ENCODE measurements around the gene ANXA11. TPM values are rescaled to one million over a fixed set of nuclear protein-coding genes. Genes with fewer than 3 reads are reported as not detected.

ANXA11 gene
- total and polyA plus RNA-seq, 2 experiments from 2014 or later: 42.3 to 70.0 TPM

GRCh38 chr10:80195046-80195574, 10.2 kb downstream of the ANXA11 start:
- peaks cover 37% of the 10 kb centered on the region for H3K4me1 Mint-ChIP-seq
- TF ChIP-seq NANOG (IDR thresholded peaks at IDR 0.05; ENCODE audit: borderline replicate concordance) (no peak), EZH2phosphoT487 (IDR thresholded peaks at IDR 0.05; ENCODE audit: unreplicated experiment) (no peak), EZH2 (IDR thresholded peaks at IDR 0.05; ENCODE audit: low read depth, unreplicated experiment) (no peak), ZNF331 (CRISPR knock-in tag; IDR thresholded peaks at IDR 0.05; ENCODE audit: low read depth) (no peak), ETS1 (IDR thresholded peaks at IDR 0.05) (no peak), JUNB (IDR thresholded peaks at IDR 0.05; ENCODE audit: unreplicated experiment) (no peak), CREB1 (CRISPR knock-in tag; IDR thresholded peaks at IDR 0.05; ENCODE audit: low read depth) (no peak), REST (IDR thresholded peaks at IDR 0.05; ENCODE audit: unreplicated experiment) (no peak), POLR2AphosphoS5 (IDR thresholded peaks at IDR 0.05; ENCODE audit: low read depth) (no peak)
- H3K9me2 ChIP-seq (ENCODE audit: insufficient read depth): no peaks in the 10 kb centered on the region
- H3K4me2 ChIP-seq: peak overlapping the region; percentile 26; the same call in 1 of the 2 replicates
- no peak overlapping the region for H2AFZ ChIP-seq
- no peak overlapping the region for H3K4me3 ChIP-seq
- no peaks in the 10 kb centered on the region for H3K36me3 ChIP-seq (ENCODE audit: insufficient read depth)
- no peaks in the 10 kb centered on the region for H3K36me3 Mint-ChIP-seq (ENCODE audit: low read depth)
- no peak overlapping the region for H3K27ac Mint-ChIP-seq
- H3K27me3 Mint-ChIP-seq (ENCODE audit: insufficient read depth, low read depth, poor library complexity): no peaks in the 10 kb centered on the region
- H3K79me2 ChIP-seq (replicated peaks; ENCODE audit: insufficient read depth): peaks cover 87% of the 10 kb centered on the region
- no peak overlapping the region for H3K27ac ChIP-seq (ENCODE audit: low read depth)
- ATAC-seq: no peak
- no peaks in the 10 kb centered on the region for H3K27me3 ChIP-seq (ENCODE audit: insufficient read depth)
- DNase-seq (ENCODE audit: low spot score): no peak
- no peak overlapping the region for H3K4me3 Mint-ChIP-seq
- no peaks in the 10 kb centered on the region for H3F3A ChIP-seq (replicated peaks; ENCODE audit: low read depth)
- no peaks in the 10 kb centered on the region for H3K9me3 Mint-ChIP-seq
- peaks cover 21% of the 10 kb centered on the region for H3K4me1 ChIP-seq (ENCODE audit: insufficient read depth)
- H4K20me1 ChIP-seq (replicated peaks; ENCODE audit: insufficient read depth): peaks cover 3% of the 10 kb centered on the region; the same call in 1 of the 2 replicates

- Histone ChIP-seq H3K9me2 (ENCODE audit: insufficient read depth) (no peaks in the 10 kb centered on the region; the same call in 1 of the 2 replicates), H3F3A (replicated peaks; ENCODE audit: low read depth) (no peaks in the 10 kb centered on the region), H3K4me3 (no peak overlapping the region), H3K4me2 (peak overlapping the region; percentile 29), H3K27ac (ENCODE audit: low read depth) (peak overlapping the region; percentile 72; the same call in 1 of the 2 replicates), H3K4me1 (ENCODE audit: insufficient read depth) (peaks cover 15% of the 10 kb centered on the region), H3K27me3 (ENCODE audit: insufficient read depth) (no peaks in the 10 kb centered on the region), H3K79me2 (replicated peaks; ENCODE audit: insufficient read depth) (peaks cover 87% of the 10 kb centered on the region), H3K36me3 (ENCODE audit: insufficient read depth) (no peaks in the 10 kb centered on the region), H2AFZ (no peak overlapping the region), H4K20me1 (replicated peaks; ENCODE audit: insufficient read depth) (no peaks in the 10 kb centered on the region)
- Mint-ChIP-seq H3K4me1 (peaks cover 32% of the 10 kb centered on the region), H3K4me3 (no peak overlapping the region), H3K27me3 (ENCODE audit: insufficient read depth, low read depth, poor library complexity) (no peaks in the 10 kb centered on the region), H3K36me3 (ENCODE audit: low read depth) (no peaks in the 10 kb centered on the region), H3K9me3 (no peaks in the 10 kb centered on the region), H3K27ac (peak overlapping the region; percentile 33; the same call in 1 of the 2 replicates)
- TF ChIP-seq ZNF331 (CRISPR knock-in tag; IDR thresholded peaks at IDR 0.05; ENCODE audit: low read depth) (no peak), JUNB (IDR thresholded peaks at IDR 0.05; ENCODE audit: unreplicated experiment) (no peak), REST (IDR thresholded peaks at IDR 0.05; ENCODE audit: unreplicated experiment) (no peak), POLR2AphosphoS5 (IDR thresholded peaks at IDR 0.05; ENCODE audit: low read depth) (no peak)
- peak; percentile 50 for DNase-seq (ENCODE audit: low spot score)
- peak; percentile 48 for ATAC-seq
Observed at GRCh38 chr10:80194373-80195045, 10.8 kb downstream of the ANXA11 start.

Data from GM23338 (cell line).